NOMO-1 treated with dmso at 0.1 percent for 144 hours (cell line): ENCODE data around the gene AUH.
"Not testable (repeated sequence)": the region's sequence is repeated elsewhere in the genome, so short reads cannot be mapped to it uniquely, and the experiment has no call there.

Source experiments
- DNase-seq: peaks from one replicate; lab custom pipeline; 2025; ENCODE audit not compliant: unreplicated experiment; lab: John Stamatoyannopoulos, UW

AUH gene, protein sequence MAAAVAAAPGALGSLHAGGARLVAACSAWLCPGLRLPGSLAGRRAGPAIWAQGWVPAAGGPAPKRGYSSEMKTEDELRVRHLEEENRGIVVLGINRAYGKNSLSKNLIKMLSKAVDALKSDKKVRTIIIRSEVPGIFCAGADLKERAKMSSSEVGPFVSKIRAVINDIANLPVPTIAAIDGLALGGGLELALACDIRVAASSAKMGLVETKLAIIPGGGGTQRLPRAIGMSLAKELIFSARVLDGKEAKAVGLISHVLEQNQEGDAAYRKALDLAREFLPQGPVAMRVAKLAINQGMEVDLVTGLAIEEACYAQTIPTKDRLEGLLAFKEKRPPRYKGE

DNA sequence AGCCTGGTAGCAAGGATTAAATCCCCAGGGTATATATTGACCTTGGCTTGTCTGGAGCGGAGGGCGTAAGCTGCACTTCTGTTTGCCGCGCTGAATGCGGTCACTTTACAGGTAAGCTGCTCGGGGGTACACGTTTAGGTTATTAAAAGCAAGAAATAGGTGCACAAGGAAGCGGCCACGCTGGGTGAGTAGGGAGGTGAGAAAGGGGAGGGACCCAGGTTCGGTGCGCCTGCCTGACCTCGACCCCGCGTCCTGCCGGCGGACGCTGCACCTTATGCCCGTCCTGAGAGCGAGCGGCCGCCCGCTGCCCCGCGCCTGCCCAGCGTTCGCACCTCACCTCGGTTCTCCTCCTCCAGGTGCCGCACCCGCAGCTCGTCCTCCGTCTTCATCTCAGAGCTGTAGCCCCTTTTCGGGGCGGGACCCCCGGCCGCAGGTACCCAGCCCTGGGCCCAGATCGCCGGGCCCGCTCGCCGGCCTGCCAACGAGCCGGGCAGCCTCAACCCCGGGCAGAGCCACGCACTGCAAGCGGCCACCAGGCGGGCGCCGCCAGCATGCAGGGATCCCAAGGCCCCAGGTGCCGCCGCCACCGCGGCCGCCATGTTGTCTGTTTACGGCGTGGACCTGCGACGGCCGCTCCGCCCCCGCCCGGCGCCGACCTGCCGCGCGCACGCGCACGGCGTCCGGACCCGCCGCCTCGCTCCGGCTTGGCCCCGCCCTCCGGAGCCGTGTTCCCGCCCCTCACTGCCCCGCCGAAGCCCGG lies at the start of gene AUH:
Gene AUH, minus strand, starts transcription at position 628 of the 760 bp plus-strand sequence. Its CDS starts 29 bp downstream, at position 599.
- DNase-seq, result peak; percentile 1

- peak; percentile 15 for DNase-seq
Measured at GRCh38 chr9:91411096-91411771, 49.5 kb upstream of the AUH start.

GRCh38 chr9:91410161-91410560 lies 48.4 kb upstream of the AUH start:
- DNase-seq, result no peak

- no peak for DNase-seq
Measured at GRCh38 chr9:91408475-91408874, 46.8 kb upstream of the AUH start.

DNA sequence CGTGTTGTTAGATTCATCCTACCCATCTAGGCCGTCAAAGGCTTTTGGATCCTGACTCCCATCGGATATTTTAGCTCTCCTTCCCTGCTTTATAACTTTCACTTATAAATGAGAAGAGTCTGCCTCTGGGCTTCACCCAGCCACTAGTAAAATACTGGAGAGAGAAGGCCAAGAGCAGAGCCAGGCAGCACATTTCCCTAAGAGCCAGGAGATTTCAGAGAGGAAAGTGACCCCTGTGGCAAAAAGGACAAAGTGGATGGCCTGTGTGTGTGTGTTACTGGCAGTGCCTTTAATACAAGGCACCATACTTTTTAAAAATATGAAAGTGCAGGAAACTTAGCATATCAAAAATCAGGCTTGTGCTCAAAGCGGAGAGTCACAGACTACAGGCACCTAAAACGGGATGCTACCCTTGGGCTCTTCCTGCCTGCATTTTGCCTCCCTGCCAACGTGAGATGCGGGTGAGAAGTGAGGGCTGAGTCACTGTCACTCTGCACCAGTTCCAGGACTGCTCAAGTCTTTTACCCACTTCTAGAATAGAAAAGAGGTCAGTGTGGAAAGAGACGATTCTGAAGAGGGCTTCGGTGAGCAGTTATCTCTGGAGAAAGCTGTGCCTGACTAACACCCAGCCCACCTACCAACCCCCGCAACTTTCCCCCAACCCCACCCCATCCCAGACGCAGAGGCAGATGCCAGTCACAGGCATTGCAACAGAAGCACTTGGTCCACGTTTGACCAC lies 46.0 kb upstream of the AUH start:
- no peak for DNase-seq

GRCh38 chr9:91405343-91406077 lies 43.8 kb upstream of the AUH start:
- no peak for DNase-seq

- no peak for DNase-seq
Measured at GRCh38 chr9:91403665-91404543, 42.2 kb upstream of the AUH start.

- DNase-seq, result no peak
Measured at GRCh38 chr9:91398926-91399325, 37.2 kb upstream of the AUH start.

GRCh38 chr9:91395553-91396471 lies 34.1 kb upstream of the AUH start:
- DNase-seq, result no peak

DNA sequence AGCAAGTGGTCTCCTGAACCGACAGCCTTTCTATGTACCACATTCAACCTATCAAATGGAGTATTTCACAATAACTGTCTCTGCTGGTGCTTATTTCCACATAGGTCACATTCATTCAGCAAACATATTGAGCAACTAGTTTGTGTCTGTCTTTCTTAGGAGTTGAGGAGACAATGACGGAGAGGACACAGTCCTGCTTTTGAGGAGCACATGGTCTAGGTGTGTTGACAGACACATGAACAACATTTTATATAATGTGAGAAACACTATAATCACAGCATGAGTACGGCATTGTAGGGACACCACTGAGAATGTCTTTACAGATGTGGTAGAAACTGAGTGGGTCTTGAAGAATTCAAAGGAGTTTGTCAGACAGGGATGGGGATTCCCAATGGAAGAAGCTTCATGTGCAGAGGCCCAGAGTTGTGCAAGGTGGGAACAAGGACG lies 33.4 kb upstream of the AUH start:
- DNase-seq, result peak; percentile 30

- no peak for DNase-seq
Measured at GRCh38 chr9:91393826-91394225, 32.1 kb upstream of the AUH start.

- DNase-seq, result no peak
Measured at GRCh38 chr9:91392435-91392834, 30.7 kb upstream of the AUH start.

GRCh38 chr9:91391818-91392217 lies 30.1 kb upstream of the AUH start:
- DNase-seq, result no peak

DNA sequence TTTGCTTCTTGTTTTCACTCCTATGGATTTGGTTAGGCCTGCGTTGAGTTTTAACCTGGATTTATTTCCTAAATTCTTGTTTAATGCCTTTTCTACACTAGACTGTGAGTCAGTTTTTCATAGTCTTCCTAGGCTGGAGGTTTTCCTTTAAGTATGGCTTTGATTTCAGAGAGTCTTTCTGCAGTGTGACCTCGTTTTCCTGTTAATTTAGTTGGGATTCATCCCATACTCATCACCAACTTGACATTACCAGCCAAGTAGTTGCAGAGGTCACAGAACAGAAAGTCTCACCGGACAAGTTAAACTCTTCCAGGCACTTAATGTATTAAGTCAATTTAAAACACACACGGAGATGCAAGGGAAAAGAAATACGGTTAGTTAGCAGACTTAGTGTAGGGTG lies 29.7 kb upstream of the AUH start:
- DNase-seq, result no peak

DNA sequence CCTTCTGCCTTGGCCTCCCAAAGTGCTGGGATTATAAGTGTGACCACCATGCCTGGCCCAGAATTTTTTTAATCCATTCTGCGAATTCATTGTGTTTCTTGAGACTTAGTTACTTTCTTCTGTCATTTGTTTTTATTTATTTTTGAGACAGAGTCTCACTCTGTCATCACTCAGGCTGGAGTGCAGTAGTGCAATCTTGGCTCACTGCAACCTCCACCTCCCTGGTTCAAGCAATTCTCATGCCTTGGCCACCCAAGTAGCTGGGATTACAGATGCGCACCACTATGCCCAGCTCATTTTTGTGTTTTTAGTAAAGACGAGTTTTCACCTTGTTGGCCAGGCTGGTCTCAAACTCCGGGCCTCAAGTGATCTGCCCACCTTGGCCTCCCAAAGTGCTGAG lies 28.0 kb upstream of the AUH start:
- not testable (repeated sequence) for DNase-seq

- no peak for DNase-seq
Measured at GRCh38 chr9:91386765-91387164, 25.0 kb upstream of the AUH start.

DNA sequence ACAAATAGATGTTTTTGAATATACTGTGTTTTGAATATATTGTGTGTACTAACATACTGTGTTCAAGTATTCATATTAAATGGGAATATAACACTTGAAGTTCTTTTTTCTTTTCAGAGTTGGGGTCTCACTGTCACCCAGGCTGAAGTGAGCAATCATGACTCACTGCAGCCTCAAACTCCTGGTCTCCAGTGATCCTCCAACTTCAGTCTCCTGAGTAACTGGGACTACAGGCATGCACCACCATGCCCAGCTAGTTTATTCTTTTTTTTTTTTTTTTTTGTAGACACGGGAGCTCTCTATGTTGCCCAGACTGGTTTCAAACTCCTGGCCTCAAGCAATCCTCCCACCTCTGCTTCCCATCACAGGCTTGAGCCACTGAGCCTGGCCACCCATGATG lies 23.2 kb upstream of the AUH start:
- DNase-seq, result no peak

DNA sequence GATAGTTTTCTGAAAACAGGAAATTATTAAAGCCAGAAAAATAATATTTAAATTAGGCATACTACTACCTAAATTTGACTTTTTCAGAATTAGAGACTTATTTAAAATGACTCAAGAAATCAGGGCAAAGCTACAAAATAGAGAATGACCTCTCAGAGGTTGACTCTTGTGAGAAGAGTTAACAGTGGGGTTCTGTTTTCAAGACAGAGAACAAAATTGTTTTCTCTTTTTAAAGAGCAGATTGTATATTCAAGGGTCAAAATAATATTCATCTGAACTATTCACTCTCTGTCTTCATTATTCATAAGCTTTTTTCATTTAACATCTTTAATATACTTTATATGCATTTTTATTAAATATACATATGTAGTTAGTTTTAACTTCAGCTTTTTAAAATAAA lies 21.9 kb upstream of the AUH start:
- DNase-seq, result no peak
